ENCODE results near the gene UTP25. TPM values are rescaled to one million over a fixed set of nuclear protein-coding genes. Genes with fewer than 3 reads are reported as not detected.

The UTP25 gene
- total RNA-seq, 2 donors from 2014 or later = 4.3 to 6.0 TPM

DNA sequence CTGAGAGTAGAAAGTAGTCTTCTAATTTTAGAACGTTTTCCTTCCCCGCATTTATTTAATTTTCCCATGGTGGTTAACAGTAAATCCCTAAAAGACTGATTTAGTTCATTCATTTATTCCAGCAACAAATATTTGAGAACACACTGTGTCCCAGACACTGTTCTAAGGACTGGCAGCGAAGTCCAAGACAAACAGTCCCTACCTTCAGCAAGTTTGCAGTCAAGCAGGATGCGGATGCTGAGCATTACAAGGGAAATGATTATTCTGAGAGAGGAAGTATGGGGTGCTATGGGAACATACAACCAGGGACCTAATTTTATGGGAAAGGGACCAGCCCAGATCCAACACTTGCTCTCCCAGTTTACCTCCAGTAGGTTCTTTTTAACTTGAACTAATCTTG lies 42.2 kb upstream of the UTP25 start:
- Mint-ChIP-seq H3K4me3 (no peak overlapping the region), H3K9me3 (peaks cover 4% of the 10 kb centered on the region), H3K27ac (no peak overlapping the region), H3K27me3 (ENCODE audit: insufficient read depth) (peaks cover 9% of the 10 kb centered on the region), H3K4me1 (peaks cover 6% of the 10 kb centered on the region), H3K36me3 (ENCODE audit: low read depth) (peaks cover 50% of the 10 kb centered on the region)
- Histone ChIP-seq H3K4me1 (ENCODE audit: control insufficient read depth, insufficient read depth, low read length) (no peaks in the 10 kb centered on the region), H3K27ac (ENCODE audit: low read depth, low read length) (no peak overlapping the region), H3K9ac (ENCODE audit: extremely low read depth, low read length, poor library complexity, severe bottlenecking) (no peak overlapping the region), H3K36me3 (ENCODE audit: control insufficient read depth, insufficient read depth, low read length) (peaks cover 4% of the 10 kb centered on the region), H3K9me3 (ENCODE audit: control insufficient read depth, low read length) (peaks cover 10% of the 10 kb centered on the region), H3K27me3 (ENCODE audit: control insufficient read depth, insufficient read depth, low read length, poor library complexity, severe bottlenecking) (peaks cover 55% of the 10 kb centered on the region), H3K4me3 (ENCODE audit: low read length) (no peak overlapping the region)
- no peak for DNase-seq
- TF ChIP-seq, protein P1, sequence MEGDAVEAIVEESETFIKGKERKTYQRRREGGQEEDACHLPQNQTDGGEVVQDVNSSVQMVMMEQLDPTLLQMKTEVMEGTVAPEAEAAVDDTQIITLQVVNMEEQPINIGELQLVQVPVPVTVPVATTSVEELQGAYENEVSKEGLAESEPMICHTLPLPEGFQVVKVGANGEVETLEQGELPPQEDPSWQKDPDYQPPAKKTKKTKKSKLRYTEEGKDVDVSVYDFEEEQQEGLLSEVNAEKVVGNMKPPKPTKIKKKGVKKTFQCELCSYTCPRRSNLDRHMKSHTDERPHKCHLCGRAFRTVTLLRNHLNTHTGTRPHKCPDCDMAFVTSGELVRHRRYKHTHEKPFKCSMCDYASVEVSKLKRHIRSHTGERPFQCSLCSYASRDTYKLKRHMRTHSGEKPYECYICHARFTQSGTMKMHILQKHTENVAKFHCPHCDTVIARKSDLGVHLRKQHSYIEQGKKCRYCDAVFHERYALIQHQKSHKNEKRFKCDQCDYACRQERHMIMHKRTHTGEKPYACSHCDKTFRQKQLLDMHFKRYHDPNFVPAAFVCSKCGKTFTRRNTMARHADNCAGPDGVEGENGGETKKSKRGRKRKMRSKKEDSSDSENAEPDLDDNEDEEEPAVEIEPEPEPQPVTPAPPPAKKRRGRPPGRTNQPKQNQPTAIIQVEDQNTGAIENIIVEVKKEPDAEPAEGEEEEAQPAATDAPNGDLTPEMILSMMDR (conservative IDR thresholded peaks at IDR 0.05) = no peak
- WGBS, 2 experiments (ENCODE audit: insufficient coverage in 1 of 2, insufficient read length in 1 of 2) = 100% methylated on average over 2 to 4 of the region's 4 CpGs

DNA sequence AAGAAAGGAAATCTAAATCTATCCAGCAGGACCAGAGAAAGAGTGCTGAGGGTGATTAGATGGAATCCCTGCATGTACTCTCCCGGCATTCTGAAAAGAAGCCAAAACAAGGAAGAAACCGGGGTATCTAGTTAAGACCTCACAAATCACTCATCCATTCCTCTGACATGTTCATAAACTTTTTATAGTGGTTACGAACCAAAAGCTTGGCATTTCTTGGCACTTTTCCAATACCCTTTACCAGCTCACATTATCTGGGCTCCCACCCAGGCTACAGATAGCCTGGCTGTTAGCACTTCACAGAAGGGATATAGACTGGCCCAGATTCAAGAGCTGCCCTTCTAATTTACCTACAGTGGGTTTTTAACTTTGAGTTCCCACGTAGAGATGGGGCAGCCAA lies 41.6 kb upstream of the UTP25 start:
- Histone ChIP-seq H3K9me3 (ENCODE audit: control insufficient read depth, low read length) (peaks cover 10% of the 10 kb centered on the region), H3K9ac (ENCODE audit: extremely low read depth, low read length, poor library complexity, severe bottlenecking) (no peak overlapping the region), H3K27ac (ENCODE audit: low read depth, low read length) (no peak overlapping the region), H3K4me1 (ENCODE audit: control insufficient read depth, insufficient read depth, low read length) (no peaks in the 10 kb centered on the region), H3K4me3 (ENCODE audit: low read length) (no peak overlapping the region), H3K27me3 (ENCODE audit: control insufficient read depth, insufficient read depth, low read length, poor library complexity, severe bottlenecking) (peaks cover 60% of the 10 kb centered on the region), H3K36me3 (ENCODE audit: control insufficient read depth, insufficient read depth, low read length) (peaks cover 4% of the 10 kb centered on the region)
- TF ChIP-seq, protein P1 (conservative IDR thresholded peaks at IDR 0.05) = no peak
- Mint-ChIP-seq H3K27ac (no peak overlapping the region), H3K36me3 (ENCODE audit: low read depth) (peaks cover 55% of the 10 kb centered on the region), H3K4me1 (peaks cover 6% of the 10 kb centered on the region), H3K9me3 (peaks cover 4% of the 10 kb centered on the region), H3K4me3 (no peak overlapping the region), H3K27me3 (ENCODE audit: insufficient read depth) (peaks cover 9% of the 10 kb centered on the region)
- WGBS, 2 experiments (ENCODE audit: insufficient coverage in 1 of 2, insufficient read length in 1 of 2) = 68 to 73% methylated on average over 4 of the region's 4 CpGs
- DNase-seq = no peak

DNA sequence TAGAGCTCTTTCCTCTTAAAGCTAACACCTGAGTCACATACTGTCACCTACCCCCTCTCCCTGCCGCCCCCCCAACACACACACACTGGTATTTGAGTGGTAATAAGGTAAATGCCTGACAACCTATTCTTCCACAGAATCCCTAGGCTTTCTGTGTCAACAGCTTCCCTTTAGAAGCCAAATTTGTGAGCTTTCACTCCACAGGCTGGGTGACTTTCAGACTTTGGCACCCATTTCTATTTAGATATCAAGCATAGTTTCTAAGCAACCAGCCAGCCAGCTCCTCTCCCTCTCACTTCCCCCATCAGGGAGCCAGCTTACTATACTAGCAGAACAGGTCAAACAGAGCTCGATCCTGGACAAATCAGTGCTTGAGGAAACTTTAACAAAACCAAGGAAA lies 40.2 kb upstream of the UTP25 start:
- H3K27me3 ChIP-seq (ENCODE audit: control insufficient read depth, insufficient read depth, low read length, poor library complexity, severe bottlenecking) = peaks cover 75% of the 10 kb centered on the region
- Mint-ChIP-seq H3K27ac (no peak overlapping the region), H3K4me1 (peaks cover 6% of the 10 kb centered on the region), H3K4me3 (no peak overlapping the region), H3K36me3 (ENCODE audit: low read depth) (peaks cover 63% of the 10 kb centered on the region), H3K9me3 (peaks cover 4% of the 10 kb centered on the region), H3K27me3 (ENCODE audit: insufficient read depth) (peaks cover 9% of the 10 kb centered on the region)
- TF ChIP-seq, protein P1 (conservative IDR thresholded peaks at IDR 0.05) = no peak
- peaks cover 10% of the 10 kb centered on the region for H3K9me3 ChIP-seq (ENCODE audit: control insufficient read depth, low read length)
- DNase-seq = no peak
- no peak overlapping the region for H3K4me3 ChIP-seq (ENCODE audit: low read length)
- H3K36me3 ChIP-seq (ENCODE audit: control insufficient read depth, insufficient read depth, low read length) = peaks cover 2% of the 10 kb centered on the region
- no peak overlapping the region for H3K9ac ChIP-seq (ENCODE audit: extremely low read depth, low read length, poor library complexity, severe bottlenecking)
- 59 to 78% methylated on average over 1 of the region's 2 CpGs for WGBS, 2 experiments (ENCODE audit: insufficient coverage in 1 of 2, insufficient read length in 1 of 2)
- no peaks in the 10 kb centered on the region for H3K4me1 ChIP-seq (ENCODE audit: control insufficient read depth, insufficient read depth, low read length)
- H3K27ac ChIP-seq (ENCODE audit: low read depth, low read length) = no peak overlapping the region

Data from endodermal cell (in vitro differentiated cells).